Lung (tissue), 12 donors: ENCODE measurements around the gene PXDN. TPM values are rescaled to one million over a fixed set of nuclear protein-coding genes. Genes with fewer than 3 reads are reported as not detected.

Experiments
- ATAC-seq: fragments of 200-7000 bp; cut with Tn5 transposase; one replicate; pipeline ENCODE4 v1.9.1; 2020; ENCODE audit warnings: moderate number of reproducible peaks; ENCODE audit not compliant: insufficient read depth, low FRiP score
- DNase-seq, 3 donors: peaks; one replicate each; pipeline ENCODE4 v3.0.0-alpha.2; 2013 to 2017
- H3K27ac ChIP-seq, 2 donors: one replicate each; pipeline ENCODE4 v1.5.1; 2013; ENCODE audit warnings: mild to moderate bottlenecking in 2 of 2, moderate library complexity in 2 of 2, control low read depth in 1 of 2, inconsistent platforms in 1 of 2, low read depth in 1 of 2, low read length in 1 of 2
- H3K27me3 ChIP-seq, 3 donors: one replicate each; pipeline ENCODE4 v1.5.1; 2013; ENCODE audit warnings: low read length in 2 of 3; ENCODE audit not compliant: control insufficient read depth in 3 of 3, insufficient read depth in 3 of 3
- H3K36me3 ChIP-seq, 4 donors: one replicate each; pipeline ENCODE4 v1.5.1; 2013; ENCODE audit warnings: low read length in 4 of 4, mild to moderate bottlenecking in 1 of 4, moderate library complexity in 1 of 4; ENCODE audit not compliant: control insufficient read depth in 4 of 4, insufficient read depth in 4 of 4
- H3K4me1 ChIP-seq, 5 donors: one replicate each; pipeline ENCODE4 v1.5.1; 2013; ENCODE audit warnings: low read length in 5 of 5, mild to moderate bottlenecking in 2 of 5, moderate library complexity in 1 of 5; ENCODE audit not compliant: control insufficient read depth in 5 of 5, insufficient read depth in 5 of 5
- H3K4me3 ChIP-seq: one replicate; pipeline ENCODE4 v1.5.1; 2013; ENCODE audit warnings: mild to moderate bottlenecking, control low read depth, moderate library complexity
- H3K9ac ChIP-seq, 2 donors: one replicate each; pipeline ENCODE4 v1.5.1; 2013; ENCODE audit warnings: low read length in 2 of 2, control low read depth in 1 of 2; ENCODE audit not compliant: insufficient read depth in 1 of 2
- H3K9me3 ChIP-seq, 4 donors: one replicate each; pipeline ENCODE4 v1.5.1; 2013; ENCODE audit warnings: low read length in 3 of 4, mild to moderate bottlenecking in 1 of 4, moderate library complexity in 1 of 4; ENCODE audit not compliant: control insufficient read depth in 4 of 4, insufficient read depth in 3 of 4
- CTCF ChIP-seq: IDR thresholded peaks from 2 replicates; pipeline ENCODE4 v1.5.1; 2012; ENCODE audit warnings: mild to moderate bottlenecking; ENCODE audit errors: control extremely low read depth, extremely low read depth
- WGBS, 2 donors: extraction: QIAGEN DNeasy Blood & Tissue Kit; methylation state at CpG; one replicate each; pipeline ENCODE4 v1.1.7; 2013; 5-methylcytosine and 5-hydroxymethylcytosine counted together
- polyA plus RNA-seq, 2 donors: library from polyadenylated mRNA; stranded (reverse); fragments of 200-250 nt; gene quantifications; one replicate each; pipeline ENCODE4 v1.2.1, GENCODE V29; 2013
- total RNA-seq, 2 donors: library from RNA; depleted of rRNA in 1 of 2; stranded (reverse); fragments of >200 nt in 1 of 2; gene quantifications; one replicate each; pipeline ENCODE4 v1.2.1, GENCODE V29; 2014 to 2021
- donor health status: control.
- donor health status: control.
- donor health status: Bipolar disorder and iron deficiency.
- donor health status: healthy.
- donor health status: DM: yes; HTN: yes; CAD: no.

Gene PXDN
- total and polyA plus RNA-seq, 4 donors = 10.6 to 198 (median 45.1) TPM

DNA sequence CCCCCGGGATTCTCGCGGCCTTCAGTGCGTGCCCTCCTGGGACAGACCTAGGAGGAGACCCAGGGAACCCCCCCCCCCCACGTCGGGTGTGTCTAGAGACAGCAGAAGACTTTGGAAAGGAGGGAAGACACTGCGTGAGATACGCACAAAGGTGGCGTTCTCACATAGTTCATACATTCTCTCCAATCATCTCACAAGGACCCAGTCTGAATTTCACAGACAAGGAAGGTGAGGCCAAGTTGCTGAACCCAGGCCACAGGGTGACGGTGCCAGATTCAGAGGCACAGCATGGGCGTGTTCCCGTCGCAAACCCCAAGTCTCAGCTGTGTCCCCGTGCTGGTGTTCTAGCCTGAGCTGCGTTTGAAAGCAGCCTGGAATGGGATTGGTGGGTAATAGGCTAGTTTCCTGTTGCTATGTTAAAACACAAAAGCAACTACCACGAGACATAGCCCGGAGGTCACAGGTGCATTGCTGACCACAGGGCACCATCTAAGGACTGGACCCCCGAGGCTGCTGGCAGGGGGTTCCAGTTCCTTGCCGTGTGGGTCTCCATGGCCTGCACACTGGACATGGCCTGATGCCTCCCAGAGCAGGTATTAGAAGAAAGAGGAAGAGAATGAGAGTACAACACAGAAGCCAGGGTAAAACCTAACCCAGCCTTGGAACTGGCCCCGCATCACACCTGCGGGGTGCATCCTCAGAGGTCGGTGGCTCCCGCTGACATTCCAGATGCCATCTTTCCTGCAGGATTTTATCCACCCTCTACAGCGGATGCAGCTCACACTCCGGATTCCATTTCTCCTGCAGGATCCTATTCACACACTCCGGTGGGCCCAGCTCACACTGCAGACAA lies 1.1 kb upstream of the PXDN start:
- H3K27me3 ChIP-seq = peaks cover 0 to 4% (median 0%) of the 10 kb centered on the region in 3 donors
- ATAC-seq = no peak
- H3K27ac ChIP-seq = peak overlapping the region in 1 of 2 donors; percentile 81
- 47 to 59% methylated on average over 25 to 26 of the region's 26 CpGs for WGBS, 2 donors
- peaks cover 0 to 3% (median 0%) of the 10 kb centered on the region in 4 donors for H3K36me3 ChIP-seq
- peaks cover 0 to 36% (median 11%) of the 10 kb centered on the region in 5 donors for H3K4me1 ChIP-seq
- H3K9ac ChIP-seq = no peak overlapping the region
- DNase-seq = peak in 1 of 3 donors; percentile 9
- no peaks in the 10 kb centered on the region for H3K9me3 ChIP-seq
- no peak overlapping the region for H3K4me3 ChIP-seq
- no peak for TF ChIP-seq CTCF

DNA sequence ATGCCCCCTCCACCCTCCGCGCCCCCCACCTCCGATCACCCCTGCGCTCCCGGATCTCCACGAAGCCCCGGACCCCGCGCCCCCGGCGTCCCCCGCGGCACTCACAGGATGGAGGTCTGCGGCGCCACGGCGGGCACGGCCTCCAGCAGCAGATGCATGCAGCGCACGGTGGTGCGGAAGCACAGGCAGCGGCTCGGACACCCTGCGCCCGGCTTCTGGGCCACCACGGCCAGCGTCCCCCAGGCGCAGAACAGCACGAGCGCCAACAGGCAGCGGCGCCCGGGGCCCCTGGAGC lies 217 bp downstream of the PXDN start:
- H3K27me3 ChIP-seq = peaks cover 0 to 4% (median 0%) of the 10 kb centered on the region in 3 donors
- DNase-seq = no peak
- no peak overlapping the region for H3K9ac ChIP-seq
- H3K36me3 ChIP-seq = peaks cover 0 to 3% (median 0%) of the 10 kb centered on the region in 4 donors
- H3K4me3 ChIP-seq = peak overlapping the region; percentile 70
- no peak for TF ChIP-seq CTCF
- no peak for ATAC-seq
- H3K9me3 ChIP-seq = no peaks in the 10 kb centered on the region
- peak overlapping the region; percentile 76 to 81 for H3K27ac ChIP-seq
- 1 to 2% methylated on average over 31 to 33 of the region's 33 CpGs for WGBS, 2 donors
- H3K4me1 ChIP-seq = peaks cover 0 to 37% (median 13%) of the 10 kb centered on the region in 5 donors

GRCh38 chr2:1743396-1744150 lies 742 bp downstream of the PXDN start:
- Histone ChIP-seq H3K9me3 (no peaks in the 10 kb centered on the region), H3K4me1 (peaks cover 0 to 37% (median 15%) of the 10 kb centered on the region in 5 donors), H3K27me3 (peaks cover 0 to 4% (median 0%) of the 10 kb centered on the region in 3 donors), H3K36me3 (peaks cover 0 to 3% (median 0%) of the 10 kb centered on the region in 4 donors), H3K9ac (no peak overlapping the region), H3K27ac (peak overlapping the region; percentile 54 to 87), H3K4me3 (peak overlapping the region; percentile 52)
- TF ChIP-seq CTCF = no peak
- 1 to 3% methylated on average over 52 to 68 of the region's 71 CpGs for WGBS, 2 donors
- peak; percentile 75 to 88 (median 75) for DNase-seq
- ATAC-seq = peak; percentile 13
